Stimulated activated CD4-positive, alpha-beta T cell treated with anti-CD3 and anti-CD28 coated beads, Interleukin-1b, Interleukin-23, amount 100 ng/mL, for 24 hours (primary cell): Measurements from ENCODE around the gene SIGLEC8.

Experiments used
- DNase-seq, 4 experiments: peaks; one replicate each; pipeline ENCODE4 v3.0.0-alpha.2; 2020; ENCODE audit warnings: low read depth in 4 of 4, low spot score in 1 of 4

SIGLEC8 gene

DNA sequence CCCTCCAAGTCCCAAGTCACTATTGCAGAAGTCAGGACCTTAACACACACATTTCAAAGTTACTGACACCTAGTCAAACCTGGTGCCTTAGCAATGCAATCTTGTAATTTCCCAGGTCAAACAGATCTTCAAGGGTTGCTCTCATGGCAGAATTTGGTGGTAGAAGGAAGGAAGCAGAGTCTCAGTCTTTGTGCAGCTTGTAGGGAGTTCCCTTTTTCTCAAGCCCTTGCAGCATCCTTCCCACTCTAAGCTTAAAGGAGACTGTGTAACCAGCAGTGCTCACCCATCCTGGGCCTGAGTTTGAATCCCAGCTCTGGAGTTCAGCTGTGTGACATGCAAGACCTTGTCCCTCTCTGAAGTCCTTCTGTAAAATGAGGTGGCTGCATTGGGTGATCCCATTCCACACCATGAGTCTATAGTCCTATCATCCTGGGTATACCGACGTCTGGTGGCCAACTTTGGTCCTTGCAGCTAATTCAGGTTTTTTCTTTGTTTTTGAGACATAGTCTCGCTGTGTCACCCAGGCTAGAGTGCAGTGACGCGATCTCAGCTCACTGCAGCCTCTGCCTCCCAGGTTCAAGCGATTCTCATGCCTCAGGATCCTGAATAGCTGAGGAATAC lies 50.6 kb downstream of the SIGLEC8 start:
- no peak for DNase-seq

DNA sequence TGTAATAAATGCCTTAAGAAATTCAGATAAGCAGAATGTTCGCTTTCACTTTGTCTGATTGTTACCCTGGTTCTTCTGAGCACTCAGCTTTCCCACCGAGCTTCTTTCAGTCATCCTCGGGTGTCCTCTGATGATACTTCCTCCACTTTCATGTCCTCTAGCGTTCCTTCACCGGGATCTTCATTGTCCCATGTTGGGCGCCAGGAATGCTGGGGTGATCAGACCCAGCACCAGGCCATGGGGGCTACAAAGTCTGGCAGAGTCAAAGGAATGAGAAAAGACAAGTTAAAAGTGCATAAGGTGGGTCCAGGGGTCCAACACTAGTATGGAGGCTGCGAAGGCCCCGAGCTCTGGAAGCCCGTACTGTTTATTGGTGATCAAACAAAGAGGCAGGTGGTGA lies 56.1 kb downstream of the SIGLEC8 start:
- DNase-seq, result no peak
